ENCODE results near the gene JAK3. TPM values are rescaled to one million over a fixed set of nuclear protein-coding genes. Genes with fewer than 3 reads are reported as not detected.
A peak's percentile ranks its signal among the peaks of the same experiment; 100 is the strongest.
"Not testable (repeated sequence)": the region's sequence is repeated elsewhere in the genome, so short reads cannot be mapped to it uniquely, and the experiment has no call there.

The JAK3 gene
- polyA plus RNA-seq: 1 to 10 TPM; 1.5 to 2.5 TPM

DNA sequence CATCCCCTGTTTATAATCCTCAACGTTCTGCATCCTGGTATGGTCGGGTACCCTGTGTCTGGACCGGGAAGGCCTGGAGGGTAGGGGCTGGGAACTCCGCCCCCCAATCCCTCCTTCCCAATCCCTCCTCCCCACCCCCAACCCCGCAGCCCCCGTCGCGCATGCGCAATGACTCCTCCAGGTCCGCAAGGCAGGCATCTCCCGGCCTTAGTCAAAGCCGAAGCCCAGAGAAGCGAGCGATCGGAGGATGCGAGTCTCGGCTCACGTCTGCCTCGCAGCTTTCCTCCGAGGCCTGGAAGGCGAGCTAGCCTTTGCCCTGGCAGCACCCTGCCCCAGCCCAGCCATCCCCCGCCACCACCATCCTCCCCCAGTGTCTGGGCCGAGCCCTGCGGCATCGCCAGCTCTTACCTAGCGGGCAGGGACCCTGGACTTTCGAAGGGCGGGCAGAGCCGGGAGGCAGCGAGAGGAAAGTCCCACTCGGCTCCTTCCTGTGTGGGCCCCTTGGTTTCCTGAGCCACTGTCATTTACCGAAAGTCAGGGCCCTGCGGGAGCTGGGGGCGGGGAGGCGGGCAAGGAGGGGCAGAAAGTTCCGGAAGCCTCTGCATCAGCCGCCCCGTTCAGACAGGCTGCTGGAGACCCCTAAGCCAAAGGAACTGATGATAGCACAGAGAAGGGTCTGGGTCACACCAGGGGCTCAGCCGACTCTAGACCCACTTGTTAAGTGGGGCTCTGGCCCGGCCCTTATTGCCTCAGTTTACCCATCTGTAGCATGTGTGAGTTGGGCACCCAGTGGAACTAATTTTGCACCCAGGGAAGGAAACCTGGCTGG lies at the start of gene JAK3:
Gene JAK3, minus strand, starts transcription at position 445 of the 829 bp plus-strand sequence. CDS start 3,565 bp downstream, outside the sequence.
- H3K4me3 ChIP-seq (ENCODE audit: low read depth in 1 of 2, low read length in 2 of 2): peak within 1 kb of the TSS; percentile 15 to 24
- peak within 1 kb of the TSS; percentile 63 to 74 for H3K27ac ChIP-seq (ENCODE audit: low read depth in 2 of 2, low read length in 1 of 2)
- peaks cover 0 to 2% of the 10 kb centered on the region in 2 donors for H3K36me3 ChIP-seq (ENCODE audit: control insufficient read depth in 2 of 2, insufficient read depth in 2 of 2, low read length in 1 of 2)
- no peaks in the 10 kb centered on the region for H3K9me3 ChIP-seq (ENCODE audit: control insufficient read depth in 2 of 2, insufficient read depth in 1 of 2, low read depth in 1 of 2, low read length in 1 of 2)
- 10 to 14% methylated on average over 37 to 40 of the region's 40 CpGs for WGBS, 2 donors
- no peaks in the 10 kb centered on the region for H3K27me3 ChIP-seq (ENCODE audit: control insufficient read depth in 1 of 2, insufficient read depth in 2 of 2, low read length in 2 of 2)
- H3K4me1 ChIP-seq (ENCODE audit: control insufficient read depth in 2 of 2, insufficient read depth in 2 of 2, low read length in 1 of 2): peaks cover 0 to 3% of the 10 kb centered on the region in 2 donors

DNA sequence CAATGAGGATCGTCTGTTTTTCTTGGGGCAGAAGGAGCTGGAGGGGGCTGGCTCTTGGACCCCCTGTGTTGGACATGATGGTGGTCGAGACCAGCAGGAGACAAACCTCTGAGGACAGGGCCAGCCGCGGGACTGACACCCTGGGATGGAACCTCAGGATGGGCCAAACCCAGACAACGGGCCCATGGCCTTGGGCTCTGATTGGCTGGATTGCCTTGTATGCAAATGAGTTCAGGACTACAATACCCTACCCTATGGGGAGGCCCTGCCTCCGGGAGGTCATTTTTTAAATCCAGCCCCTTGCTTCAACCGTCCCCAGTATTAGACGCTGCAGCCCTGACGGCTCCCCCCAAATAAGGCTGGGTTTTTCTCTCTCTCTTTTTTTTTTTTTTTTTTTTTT lies 46.0 kb upstream of the JAK3 start:
- no peaks in the 10 kb centered on the region for H3K27me3 ChIP-seq (ENCODE audit: control insufficient read depth in 1 of 2, insufficient read depth in 2 of 2, low read length in 2 of 2)
- no peaks in the 10 kb centered on the region for H3K4me1 ChIP-seq (ENCODE audit: control insufficient read depth in 2 of 2, insufficient read depth in 2 of 2, low read length in 1 of 2)
- no peaks in the 10 kb centered on the region for H3K9me3 ChIP-seq (ENCODE audit: control insufficient read depth in 2 of 2, insufficient read depth in 1 of 2, low read depth in 1 of 2, low read length in 1 of 2)
- no peak overlapping the region for H3K4me3 ChIP-seq (ENCODE audit: low read depth in 1 of 2, low read length in 2 of 2)
- WGBS, 2 donors: 74 to 78% methylated on average over 9 of the region's 9 CpGs
- no peak overlapping the region for H3K27ac ChIP-seq (ENCODE audit: low read depth in 2 of 2, low read length in 1 of 2)
- H3K36me3 ChIP-seq (ENCODE audit: control insufficient read depth in 2 of 2, insufficient read depth in 2 of 2, low read length in 1 of 2): no peaks in the 10 kb centered on the region

DNA sequence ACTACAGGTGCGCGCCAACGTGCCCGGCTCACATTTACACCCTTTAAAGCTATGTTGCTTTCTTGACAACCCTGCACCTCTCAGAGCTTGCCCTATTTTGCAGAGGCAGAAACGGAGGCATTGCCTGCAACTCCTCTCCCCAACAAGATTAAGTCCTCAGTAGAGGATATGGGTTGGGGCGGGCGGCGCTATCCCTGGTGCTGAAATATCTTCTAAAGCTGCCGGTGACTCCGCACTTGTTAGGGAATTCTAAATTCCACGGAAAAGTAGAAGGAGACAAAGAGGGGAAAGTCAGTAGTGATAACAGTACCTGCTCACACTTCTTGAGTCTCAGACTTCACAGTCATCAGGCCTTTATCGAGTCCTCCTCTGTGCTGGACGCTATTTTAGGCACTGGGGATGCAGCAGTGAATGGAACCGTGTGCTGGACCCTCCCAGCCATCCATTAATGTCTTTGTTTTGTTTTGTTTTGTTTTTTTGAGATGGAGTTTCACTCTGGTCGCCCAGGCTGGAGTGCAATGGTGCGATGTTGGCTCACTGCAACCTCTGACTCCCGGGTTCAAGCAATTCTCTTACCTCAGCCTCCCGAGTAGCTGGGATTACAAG lies 41.9 kb upstream of the JAK3 start:
- H3K4me1 ChIP-seq (ENCODE audit: control insufficient read depth in 2 of 2, insufficient read depth in 2 of 2, low read length in 1 of 2): no peaks in the 10 kb centered on the region
- H3K9me3 ChIP-seq (ENCODE audit: control insufficient read depth in 2 of 2, insufficient read depth in 1 of 2, low read depth in 1 of 2, low read length in 1 of 2): peaks cover 0 to 4% of the 10 kb centered on the region in 2 donors
- no peaks in the 10 kb centered on the region for H3K36me3 ChIP-seq (ENCODE audit: control insufficient read depth in 2 of 2, insufficient read depth in 2 of 2, low read length in 1 of 2)
- H3K27me3 ChIP-seq (ENCODE audit: control insufficient read depth in 1 of 2, insufficient read depth in 2 of 2, low read length in 2 of 2): no peaks in the 10 kb centered on the region
- H3K4me3 ChIP-seq (ENCODE audit: low read depth in 1 of 2, low read length in 2 of 2): no peak overlapping the region
- H3K27ac ChIP-seq (ENCODE audit: low read depth in 2 of 2, low read length in 1 of 2): no peak overlapping the region
- WGBS, 2 donors: 26 to 31% methylated on average over 18 of the region's 18 CpGs

DNA sequence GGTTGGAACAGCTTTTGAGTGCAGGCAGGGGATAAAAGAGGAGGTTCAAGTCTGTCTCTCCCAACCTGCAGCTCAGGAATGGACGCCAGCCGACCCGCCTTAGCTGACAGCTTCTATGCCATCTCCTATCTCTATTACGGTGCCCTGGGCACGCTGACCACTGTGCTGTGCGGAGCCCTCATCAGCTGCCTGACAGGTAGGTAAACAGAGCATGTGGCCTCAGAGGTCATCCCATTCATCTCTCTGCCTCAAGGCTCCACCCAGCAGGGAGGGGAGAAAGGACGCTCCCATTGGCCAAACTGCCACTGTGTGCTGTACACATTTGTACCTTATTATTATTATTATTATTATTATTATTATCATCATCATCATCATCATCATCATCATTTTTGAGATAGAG lies 40.5 kb upstream of the JAK3 start:
- Histone ChIP-seq H3K36me3 (ENCODE audit: control insufficient read depth in 2 of 2, insufficient read depth in 2 of 2, low read length in 1 of 2) (no peaks in the 10 kb centered on the region), H3K27me3 (ENCODE audit: control insufficient read depth in 1 of 2, insufficient read depth in 2 of 2, low read length in 2 of 2) (no peaks in the 10 kb centered on the region), H3K4me3 (ENCODE audit: low read depth in 1 of 2, low read length in 2 of 2) (no peak overlapping the region), H3K4me1 (ENCODE audit: control insufficient read depth in 2 of 2, insufficient read depth in 2 of 2, low read length in 1 of 2) (no peaks in the 10 kb centered on the region), H3K9me3 (ENCODE audit: control insufficient read depth in 2 of 2, insufficient read depth in 1 of 2, low read depth in 1 of 2, low read length in 1 of 2) (peaks cover 0 to 4% of the 10 kb centered on the region in 2 donors), H3K27ac (ENCODE audit: low read depth in 2 of 2, low read length in 1 of 2) (no peak overlapping the region)
- WGBS, 2 donors: 41 to 44% methylated on average over 7 of the region's 7 CpGs

DNA sequence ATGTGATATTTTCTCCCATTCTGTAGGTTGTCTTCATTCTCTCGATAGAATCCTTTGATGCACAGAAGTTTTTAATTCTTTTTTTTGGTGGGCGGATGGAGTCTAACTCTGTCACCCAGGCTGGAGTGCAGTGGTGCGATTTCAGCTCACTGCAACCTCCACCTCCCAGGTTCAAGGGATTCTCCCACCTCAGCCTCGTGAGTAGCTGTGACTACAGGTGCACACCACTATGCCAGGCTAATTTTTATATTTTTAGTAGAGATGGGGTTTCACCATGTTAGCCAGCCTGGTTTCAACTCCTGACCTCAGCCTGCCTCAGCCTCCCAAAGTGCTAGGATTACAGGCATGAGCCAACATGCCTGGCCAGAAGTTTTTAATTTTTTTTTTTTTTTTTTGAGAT lies 39.4 kb upstream of the JAK3 start:
- H3K36me3 ChIP-seq (ENCODE audit: control insufficient read depth in 2 of 2, insufficient read depth in 2 of 2, low read length in 1 of 2); H3K4me3 ChIP-seq (ENCODE audit: low read depth in 1 of 2, low read length in 2 of 2); H3K4me1 ChIP-seq (ENCODE audit: control insufficient read depth in 2 of 2, insufficient read depth in 2 of 2, low read length in 1 of 2); H3K9me3 ChIP-seq (ENCODE audit: control insufficient read depth in 2 of 2, insufficient read depth in 1 of 2, low read depth in 1 of 2, low read length in 1 of 2); H3K27me3 ChIP-seq (ENCODE audit: control insufficient read depth in 1 of 2, insufficient read depth in 2 of 2, low read length in 2 of 2); H3K27ac ChIP-seq (ENCODE audit: low read depth in 2 of 2, low read length in 1 of 2): not testable (repeated sequence)
- WGBS, 2 donors: 76% methylated on average over 4 of the region's 4 CpGs

DNA sequence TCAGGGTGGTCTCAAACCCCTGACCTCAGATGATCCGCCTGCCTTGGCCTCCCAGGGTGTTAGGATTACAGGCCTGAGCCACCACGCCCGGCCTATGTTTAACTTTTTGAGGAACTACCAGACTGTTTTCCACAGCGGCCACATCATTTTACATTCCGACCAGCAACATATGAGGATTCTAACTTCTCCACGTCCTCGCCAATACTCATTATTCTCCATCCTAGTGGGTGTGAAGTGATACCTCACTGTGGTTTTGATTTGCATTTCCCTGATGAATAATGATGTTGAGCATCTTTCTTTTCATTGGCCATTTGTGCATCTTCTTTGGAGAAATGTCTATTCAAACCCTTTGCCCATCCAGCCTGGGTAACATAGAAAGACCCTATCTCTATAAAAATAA lies 38.7 kb upstream of the JAK3 start:
- Histone ChIP-seq H3K4me1 (ENCODE audit: control insufficient read depth in 2 of 2, insufficient read depth in 2 of 2, low read length in 1 of 2) (no peaks in the 10 kb centered on the region), H3K4me3 (ENCODE audit: low read depth in 1 of 2, low read length in 2 of 2) (no peak overlapping the region), H3K36me3 (ENCODE audit: control insufficient read depth in 2 of 2, insufficient read depth in 2 of 2, low read length in 1 of 2) (no peaks in the 10 kb centered on the region), H3K27me3 (ENCODE audit: control insufficient read depth in 1 of 2, insufficient read depth in 2 of 2, low read length in 2 of 2) (no peaks in the 10 kb centered on the region), H3K9me3 (ENCODE audit: control insufficient read depth in 2 of 2, insufficient read depth in 1 of 2, low read depth in 1 of 2, low read length in 1 of 2) (peaks cover 0 to 4% of the 10 kb centered on the region in 2 donors), H3K27ac (ENCODE audit: low read depth in 2 of 2, low read length in 1 of 2) (no peak overlapping the region)
- WGBS, 2 donors: 70 to 74% methylated on average over 7 of the region's 7 CpGs

DNA sequence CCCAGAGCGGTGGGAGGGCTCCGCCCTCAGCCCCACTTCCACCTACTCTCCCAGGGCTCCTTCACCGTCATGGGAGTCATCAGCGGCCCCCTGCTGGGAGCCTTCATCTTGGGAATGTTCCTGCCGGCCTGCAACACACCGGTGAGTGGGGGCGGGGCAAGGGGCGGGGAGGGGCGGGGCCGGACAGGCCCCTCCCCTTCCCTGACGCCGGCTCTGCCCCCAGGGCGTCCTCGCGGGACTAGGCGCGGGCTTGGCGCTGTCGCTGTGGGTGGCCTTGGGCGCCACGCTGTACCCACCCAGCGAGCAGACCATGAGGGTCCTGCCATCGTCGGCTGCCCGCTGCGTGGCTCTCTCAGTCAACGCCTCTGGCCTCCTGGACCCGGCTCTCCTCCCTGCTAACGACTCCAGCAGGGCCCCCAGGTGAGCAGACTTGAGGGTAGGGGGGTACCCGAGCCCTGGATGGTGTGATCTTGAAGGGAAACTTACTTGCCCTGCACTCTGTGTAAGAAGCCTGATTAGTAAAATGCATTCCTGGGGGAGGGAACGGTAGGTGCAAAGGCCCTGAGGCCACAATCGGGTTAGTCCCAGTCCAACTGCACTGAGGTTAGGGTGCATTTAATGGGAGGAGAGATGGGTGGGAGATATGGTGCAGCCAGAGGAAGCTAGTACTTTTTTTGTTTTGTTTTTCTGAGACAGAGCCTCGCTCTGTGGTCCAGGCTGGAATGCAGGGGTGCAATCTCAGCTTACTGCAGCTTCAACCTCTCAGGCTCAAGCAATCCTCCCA lies 36.0 kb upstream of the JAK3 start:
- Histone ChIP-seq H3K9me3 (ENCODE audit: control insufficient read depth in 2 of 2, insufficient read depth in 1 of 2, low read depth in 1 of 2, low read length in 1 of 2) (peaks cover 0 to 4% of the 10 kb centered on the region in 2 donors), H3K27ac (ENCODE audit: low read depth in 2 of 2, low read length in 1 of 2) (no peak overlapping the region), H3K4me1 (ENCODE audit: control insufficient read depth in 2 of 2, insufficient read depth in 2 of 2, low read length in 1 of 2) (no peaks in the 10 kb centered on the region), H3K27me3 (ENCODE audit: control insufficient read depth in 1 of 2, insufficient read depth in 2 of 2, low read length in 2 of 2) (no peaks in the 10 kb centered on the region), H3K4me3 (ENCODE audit: low read depth in 1 of 2, low read length in 2 of 2) (no peak overlapping the region), H3K36me3 (ENCODE audit: control insufficient read depth in 2 of 2, insufficient read depth in 2 of 2, low read length in 1 of 2) (no peaks in the 10 kb centered on the region)
- WGBS, 2 donors: 74 to 76% methylated on average over 32 to 33 of the region's 33 CpGs

DNA sequence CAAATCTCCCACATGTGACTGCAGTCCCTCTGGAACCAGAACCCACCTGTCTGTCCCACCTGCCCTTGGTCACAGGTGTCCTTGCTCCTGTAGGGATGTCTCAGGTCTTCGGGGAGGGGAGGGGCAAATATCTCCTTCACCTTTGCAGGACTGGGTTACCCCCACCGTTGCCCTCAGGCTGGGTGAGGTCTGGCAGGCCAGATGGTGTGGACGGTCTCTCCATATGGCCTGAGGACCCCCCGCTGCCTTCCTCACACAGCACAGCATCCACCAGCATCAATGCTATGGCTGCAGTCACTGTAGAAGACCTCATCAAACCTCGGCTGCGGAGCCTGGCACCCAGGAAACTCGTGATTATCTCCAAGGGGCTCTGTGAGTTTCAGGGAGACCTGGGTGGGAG lies 33.9 kb upstream of the JAK3 start:
- Histone ChIP-seq H3K9me3 (ENCODE audit: control insufficient read depth in 2 of 2, insufficient read depth in 1 of 2, low read depth in 1 of 2, low read length in 1 of 2) (no peaks in the 10 kb centered on the region), H3K4me1 (ENCODE audit: control insufficient read depth in 2 of 2, insufficient read depth in 2 of 2, low read length in 1 of 2) (no peaks in the 10 kb centered on the region), H3K27ac (ENCODE audit: low read depth in 2 of 2, low read length in 1 of 2) (no peak overlapping the region), H3K27me3 (ENCODE audit: control insufficient read depth in 1 of 2, insufficient read depth in 2 of 2, low read length in 2 of 2) (no peaks in the 10 kb centered on the region), H3K4me3 (ENCODE audit: low read depth in 1 of 2, low read length in 2 of 2) (no peak overlapping the region), H3K36me3 (ENCODE audit: control insufficient read depth in 2 of 2, insufficient read depth in 2 of 2, low read length in 1 of 2) (no peaks in the 10 kb centered on the region)
- 67 to 69% methylated on average over 7 of the region's 7 CpGs for WGBS, 2 donors

DNA sequence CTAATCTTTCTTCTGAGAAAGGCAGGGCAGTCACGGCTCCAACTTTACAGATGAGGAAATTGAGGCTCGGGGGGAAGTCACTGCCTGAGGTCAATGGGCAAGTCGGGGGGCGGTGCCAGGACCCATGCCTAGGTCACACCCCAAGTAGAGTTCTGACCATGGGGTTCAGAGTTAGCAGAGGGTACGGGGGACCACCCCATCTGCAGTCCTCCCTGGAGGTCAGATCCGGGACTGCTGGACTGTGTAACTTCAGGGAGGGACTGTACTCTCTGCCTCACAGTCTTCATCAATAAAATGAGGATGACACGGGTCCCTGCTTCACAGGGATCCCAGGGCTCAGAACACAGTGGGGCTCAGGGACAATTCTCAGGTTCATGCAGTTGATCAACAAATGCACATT lies 31.7 kb upstream of the JAK3 start:
- Histone ChIP-seq H3K36me3 (ENCODE audit: control insufficient read depth in 2 of 2, insufficient read depth in 2 of 2, low read length in 1 of 2) (no peaks in the 10 kb centered on the region), H3K4me1 (ENCODE audit: control insufficient read depth in 2 of 2, insufficient read depth in 2 of 2, low read length in 1 of 2) (no peaks in the 10 kb centered on the region), H3K27me3 (ENCODE audit: control insufficient read depth in 1 of 2, insufficient read depth in 2 of 2, low read length in 2 of 2) (no peaks in the 10 kb centered on the region), H3K27ac (ENCODE audit: low read depth in 2 of 2, low read length in 1 of 2) (no peak overlapping the region), H3K4me3 (ENCODE audit: low read depth in 1 of 2, low read length in 2 of 2) (no peak overlapping the region), H3K9me3 (ENCODE audit: control insufficient read depth in 2 of 2, insufficient read depth in 1 of 2, low read depth in 1 of 2, low read length in 1 of 2) (no peaks in the 10 kb centered on the region)
- 66 to 77% methylated on average over 7 of the region's 7 CpGs for WGBS, 2 donors
